ENCODE data around the gene PABPN1L.
"Not testable (repeated sequence)": the region's sequence is repeated elsewhere in the genome, so short reads cannot be mapped to it uniquely, and the experiment has no call there.

The PABPN1L gene

GRCh38 chr16:88825146-88825545, 41.3 kb downstream of the PABPN1L start:
- DNase-seq, result no peak

DNA sequence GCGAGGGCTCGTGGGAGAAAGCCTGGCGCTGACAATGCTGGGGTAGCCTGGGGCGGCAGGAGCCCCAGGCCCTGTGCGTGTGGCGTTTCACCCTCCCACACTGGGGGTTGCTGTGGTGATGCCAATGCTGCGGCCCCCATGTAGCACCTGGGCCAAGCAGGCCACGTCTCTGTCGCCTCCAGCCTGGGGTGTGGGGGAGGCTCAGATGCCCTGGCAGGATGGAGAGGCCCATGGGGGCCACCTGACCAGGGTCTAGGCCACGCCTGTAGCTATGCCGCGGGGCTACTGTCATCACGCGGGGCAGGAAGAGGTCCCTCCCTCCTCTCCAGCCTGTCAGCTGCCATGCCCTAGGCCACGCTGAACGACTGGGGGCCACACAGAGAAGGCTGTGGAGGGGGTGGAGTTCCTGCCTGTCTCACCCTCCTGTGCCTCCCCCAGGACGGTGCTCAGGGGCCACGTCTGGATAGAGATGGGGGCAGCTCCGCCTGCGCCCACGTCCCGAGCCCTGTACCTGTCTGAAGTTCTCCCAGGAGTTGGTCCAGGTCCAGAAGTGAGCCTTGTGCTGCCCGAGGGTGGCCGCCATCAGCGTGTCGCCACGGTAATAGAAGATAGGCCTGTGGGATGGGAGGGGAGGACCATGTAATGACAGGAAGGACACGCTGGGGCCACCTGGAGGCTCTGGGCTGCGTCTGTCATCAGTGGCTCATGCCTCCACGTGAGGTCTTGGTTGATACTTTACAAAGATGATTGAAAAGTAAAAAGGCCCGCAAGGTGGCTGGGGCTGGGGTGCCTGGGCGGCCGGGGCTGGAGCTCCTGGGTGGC, 42.0 kb downstream of the PABPN1L start:
- no peak for DNase-seq

DNA sequence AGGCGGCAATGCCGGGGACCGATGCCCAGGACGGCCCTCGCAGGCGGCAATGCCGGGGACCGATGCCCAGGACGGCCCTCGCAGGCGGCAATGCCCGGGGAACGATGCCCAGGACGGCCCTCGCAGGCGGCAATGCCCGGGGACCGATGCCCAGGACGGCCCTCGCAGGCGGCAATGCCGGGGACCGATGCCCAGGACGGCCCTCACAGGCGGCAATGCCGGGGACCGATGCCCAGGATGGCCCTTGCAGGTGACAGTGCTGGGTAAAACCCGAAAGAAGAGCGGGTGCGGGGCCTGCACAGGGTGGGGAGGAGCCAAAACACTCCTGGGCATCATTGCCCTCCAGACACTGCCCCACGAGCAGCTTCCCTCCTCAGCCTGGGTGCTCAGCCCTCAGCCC, 42.8 kb downstream of the PABPN1L start:
- not testable (repeated sequence) for DNase-seq

- no peak for DNase-seq
Measured at GRCh38 chr16:88822281-88823040, 44.0 kb downstream of the PABPN1L start.

DNA sequence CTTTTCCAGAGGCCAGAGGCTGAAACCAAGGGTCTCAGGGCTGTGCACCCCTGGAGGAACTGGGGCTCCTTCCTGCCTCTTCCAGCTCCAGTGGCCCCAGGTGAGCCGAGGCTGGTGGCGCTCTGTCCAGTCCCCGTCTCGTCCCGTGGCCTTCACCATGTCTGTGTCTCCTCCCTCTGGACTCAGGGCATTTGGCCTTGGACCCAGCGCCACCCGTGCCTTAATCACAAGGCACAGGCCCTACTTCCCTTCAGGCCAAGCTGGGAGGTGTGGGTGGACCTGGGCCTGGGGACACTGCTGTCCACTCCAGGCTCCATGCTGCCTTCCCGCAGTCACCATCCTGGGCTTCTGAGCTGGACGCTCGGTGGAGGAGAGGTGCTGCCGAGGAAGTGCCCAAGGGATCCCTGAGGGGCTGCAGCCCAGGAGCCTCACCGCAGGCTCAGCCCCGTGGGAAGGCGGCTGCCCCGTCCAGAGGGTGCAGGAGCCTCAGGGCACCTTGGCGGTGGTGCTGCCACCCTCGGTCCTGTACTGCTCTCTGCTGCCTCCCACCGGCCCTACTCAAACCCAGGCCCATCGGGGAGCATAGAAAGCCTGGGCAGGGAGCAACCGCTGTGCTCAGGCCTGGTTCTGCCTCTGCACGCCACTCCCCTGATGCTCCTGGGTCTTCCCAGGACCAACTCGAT, 45.2 kb downstream of the PABPN1L start:
- no peak for DNase-seq

- DNase-seq, result no peak
Measured at GRCh38 chr16:88820385-88821025, 46.0 kb downstream of the PABPN1L start.

DNA sequence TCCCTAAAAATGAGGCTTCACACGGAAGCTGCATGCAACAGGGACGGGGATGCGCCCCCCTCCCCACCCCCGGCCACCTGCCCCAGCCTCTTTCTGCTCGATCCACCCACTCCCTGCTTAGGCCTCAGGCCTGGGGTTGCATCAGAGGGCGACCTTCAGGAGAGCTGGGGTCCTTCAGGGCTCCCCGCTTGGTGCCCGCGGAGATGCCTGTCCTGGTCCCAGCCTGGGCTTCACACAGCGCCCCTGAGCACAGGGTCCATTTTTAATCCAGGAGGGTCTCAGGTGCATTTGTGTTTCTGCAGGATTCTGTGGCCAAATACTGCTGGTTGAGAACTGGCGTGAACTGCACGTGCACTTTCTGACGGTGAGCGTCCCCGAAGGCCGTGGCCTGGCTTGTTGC, 47.3 kb downstream of the PABPN1L start:
- no peak for DNase-seq

DNA sequence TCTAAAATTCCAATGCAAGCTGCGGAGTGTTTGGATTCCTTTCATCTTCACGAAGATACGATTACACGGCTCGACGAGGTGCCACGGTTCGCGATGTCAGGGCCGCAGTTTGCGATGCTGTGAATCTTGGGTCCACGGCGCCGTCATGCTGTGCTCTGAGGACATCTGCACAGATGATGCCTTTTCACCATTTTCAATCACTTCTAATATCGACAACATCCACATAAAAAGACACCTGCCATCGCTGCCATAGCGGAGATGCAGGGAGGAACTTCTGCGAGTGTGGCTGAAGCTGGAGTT, 47.9 kb downstream of the PABPN1L start:
- no peak for DNase-seq

GRCh38 chr16:88817785-88818574, 48.5 kb downstream of the PABPN1L start:
- DNase-seq, result no peak

GRCh38 chr16:88816736-88817535, 49.5 kb downstream of the PABPN1L start:
- DNase-seq, result no peak

- peak; percentile 26 for DNase-seq
Measured at GRCh38 chr16:88815901-88816589, 50.4 kb downstream of the PABPN1L start.

GRCh38 chr16:88815227-88815626, 51.2 kb downstream of the PABPN1L start:
- no peak for DNase-seq

DNA sequence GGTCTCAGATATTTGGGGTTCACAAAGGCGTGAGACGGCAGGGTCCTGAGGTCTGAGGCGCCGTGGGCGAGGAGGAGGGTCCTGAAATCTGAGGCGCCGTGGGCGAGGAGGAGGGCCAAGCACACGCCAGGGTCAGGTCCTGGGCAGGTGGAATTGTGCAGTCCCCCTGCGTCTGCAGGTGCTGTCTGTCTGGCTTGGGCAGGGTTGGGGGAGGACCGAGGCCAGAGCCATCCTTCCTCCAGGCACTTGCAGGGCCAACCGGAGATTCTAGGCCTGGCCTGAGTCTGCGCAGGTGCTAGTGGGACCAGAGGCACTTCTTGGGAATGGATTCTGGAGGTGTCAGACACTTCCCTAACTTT, 52.3 kb downstream of the PABPN1L start:
- no peak for DNase-seq
